ENCODE data around the gene CCDC93.

CCDC93 gene

DNA sequence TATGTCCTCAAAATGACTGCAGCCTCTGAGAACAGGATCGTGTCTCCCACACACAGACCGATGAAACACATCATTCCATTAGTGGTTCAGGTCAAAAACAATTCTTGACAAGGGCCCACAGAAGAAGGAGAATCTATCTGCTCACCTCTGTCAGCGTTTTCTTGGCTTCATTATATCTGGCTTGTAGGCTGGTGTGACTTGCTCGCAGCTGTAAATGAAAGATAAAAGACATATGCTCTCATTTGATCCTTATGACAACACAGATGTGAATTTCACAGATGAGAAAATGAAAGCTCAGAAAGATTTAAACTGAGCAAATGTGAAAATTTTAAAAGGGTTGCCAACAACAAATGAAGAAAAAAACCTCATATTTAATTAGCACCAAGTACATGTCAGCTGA is 61.6 kb downstream of the CCDC93 start:
- TF ChIP-seq, protein P1, sequence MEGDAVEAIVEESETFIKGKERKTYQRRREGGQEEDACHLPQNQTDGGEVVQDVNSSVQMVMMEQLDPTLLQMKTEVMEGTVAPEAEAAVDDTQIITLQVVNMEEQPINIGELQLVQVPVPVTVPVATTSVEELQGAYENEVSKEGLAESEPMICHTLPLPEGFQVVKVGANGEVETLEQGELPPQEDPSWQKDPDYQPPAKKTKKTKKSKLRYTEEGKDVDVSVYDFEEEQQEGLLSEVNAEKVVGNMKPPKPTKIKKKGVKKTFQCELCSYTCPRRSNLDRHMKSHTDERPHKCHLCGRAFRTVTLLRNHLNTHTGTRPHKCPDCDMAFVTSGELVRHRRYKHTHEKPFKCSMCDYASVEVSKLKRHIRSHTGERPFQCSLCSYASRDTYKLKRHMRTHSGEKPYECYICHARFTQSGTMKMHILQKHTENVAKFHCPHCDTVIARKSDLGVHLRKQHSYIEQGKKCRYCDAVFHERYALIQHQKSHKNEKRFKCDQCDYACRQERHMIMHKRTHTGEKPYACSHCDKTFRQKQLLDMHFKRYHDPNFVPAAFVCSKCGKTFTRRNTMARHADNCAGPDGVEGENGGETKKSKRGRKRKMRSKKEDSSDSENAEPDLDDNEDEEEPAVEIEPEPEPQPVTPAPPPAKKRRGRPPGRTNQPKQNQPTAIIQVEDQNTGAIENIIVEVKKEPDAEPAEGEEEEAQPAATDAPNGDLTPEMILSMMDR (IDR thresholded peaks at IDR 0.05; ENCODE audit: insufficient read depth, low read depth, low read length, missing control alignments) = no peak
- H3K4me3 ChIP-seq (ENCODE audit: low read depth, low read length) = no peak overlapping the region
- DNase-seq (ENCODE audit: low read depth) = no peak

GRCh38 chr2:117949806-117950205 is 64.1 kb downstream of the CCDC93 start:
- TF ChIP-seq, protein P1 (IDR thresholded peaks at IDR 0.05; ENCODE audit: insufficient read depth, low read depth, low read length, missing control alignments) = no peak
- no peak overlapping the region for H3K4me3 ChIP-seq (ENCODE audit: low read depth, low read length)
- no peak for DNase-seq (ENCODE audit: low read depth)

DNA sequence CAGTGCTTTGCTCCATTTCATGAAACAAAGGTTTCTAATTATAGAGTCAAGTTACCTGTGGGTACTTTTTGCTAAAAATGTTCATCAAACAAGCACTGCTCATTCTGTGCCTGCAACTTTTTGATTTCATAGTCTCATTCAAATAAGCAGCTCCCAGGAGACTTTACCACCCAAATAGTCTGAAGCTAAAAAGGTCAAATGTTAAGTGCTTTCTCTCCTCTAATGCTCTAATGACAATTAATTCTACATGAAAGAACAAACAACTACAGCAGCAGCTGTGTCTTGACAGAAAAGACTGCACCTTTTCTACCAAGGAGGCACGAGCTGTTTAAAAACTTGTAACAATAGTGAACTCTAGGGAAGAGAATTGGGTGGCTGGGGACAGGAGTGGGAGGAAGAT is 65.3 kb downstream of the CCDC93 start:
- TF ChIP-seq, protein P1 (IDR thresholded peaks at IDR 0.05; ENCODE audit: insufficient read depth, low read depth, low read length, missing control alignments) = no peak
- DNase-seq (ENCODE audit: low read depth) = no peak

DNA sequence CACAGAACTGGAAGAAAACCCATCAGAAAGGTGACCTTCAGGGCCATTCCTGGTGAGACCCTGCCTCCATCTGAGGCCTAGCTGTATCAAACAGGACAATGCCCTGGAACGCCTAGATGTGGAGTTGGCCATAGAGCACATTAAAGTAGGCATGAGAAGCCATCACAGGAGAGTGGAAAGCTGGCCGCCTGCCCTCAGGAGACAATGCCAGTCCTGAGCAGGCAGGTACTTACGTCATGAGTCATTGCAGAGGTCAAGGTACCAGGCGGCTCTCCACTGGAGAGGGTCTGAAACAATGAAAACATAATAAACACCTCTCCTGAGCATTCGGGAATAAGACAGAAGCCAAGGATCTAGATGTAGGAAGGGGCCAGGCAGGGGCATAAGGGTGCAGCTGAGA is 68.6 kb downstream of the CCDC93 start:
- H3K4me3 ChIP-seq (ENCODE audit: low read depth, low read length) = no peak overlapping the region
- TF ChIP-seq, protein P1 (IDR thresholded peaks at IDR 0.05; ENCODE audit: insufficient read depth, low read depth, low read length, missing control alignments) = no peak
- no peak for DNase-seq (ENCODE audit: low read depth)

More for the DNA sequence above, 65.3 kb downstream of the CCDC93 start:
- H3K4me3 ChIP-seq (ENCODE audit: low read depth, low read length) = no peak overlapping the region

DNA sequence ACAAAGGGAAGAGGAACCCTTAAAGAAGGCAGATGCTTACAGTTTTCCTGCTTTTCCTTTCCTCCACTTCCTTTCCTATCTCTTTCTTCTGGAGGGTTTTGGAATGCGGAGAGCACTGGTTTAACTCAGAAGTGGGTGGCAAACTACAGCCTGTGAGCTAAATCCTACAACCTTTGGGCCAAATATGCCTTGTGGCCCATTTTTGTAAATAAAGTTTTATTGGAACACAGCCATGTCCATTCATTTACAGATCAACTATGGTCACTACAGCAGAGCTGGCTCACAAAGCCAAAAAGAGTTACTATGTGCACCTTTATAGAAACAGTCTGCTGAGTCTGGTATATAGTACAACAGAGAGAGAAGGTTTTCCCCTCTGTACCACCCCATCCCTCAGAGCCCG is 69.1 kb downstream of the CCDC93 start:
- no peak overlapping the region for H3K4me3 ChIP-seq (ENCODE audit: low read depth, low read length)
- no peak for DNase-seq (ENCODE audit: low read depth)
- TF ChIP-seq, protein P1 (IDR thresholded peaks at IDR 0.05; ENCODE audit: insufficient read depth, low read depth, low read length, missing control alignments) = no peak

DNA sequence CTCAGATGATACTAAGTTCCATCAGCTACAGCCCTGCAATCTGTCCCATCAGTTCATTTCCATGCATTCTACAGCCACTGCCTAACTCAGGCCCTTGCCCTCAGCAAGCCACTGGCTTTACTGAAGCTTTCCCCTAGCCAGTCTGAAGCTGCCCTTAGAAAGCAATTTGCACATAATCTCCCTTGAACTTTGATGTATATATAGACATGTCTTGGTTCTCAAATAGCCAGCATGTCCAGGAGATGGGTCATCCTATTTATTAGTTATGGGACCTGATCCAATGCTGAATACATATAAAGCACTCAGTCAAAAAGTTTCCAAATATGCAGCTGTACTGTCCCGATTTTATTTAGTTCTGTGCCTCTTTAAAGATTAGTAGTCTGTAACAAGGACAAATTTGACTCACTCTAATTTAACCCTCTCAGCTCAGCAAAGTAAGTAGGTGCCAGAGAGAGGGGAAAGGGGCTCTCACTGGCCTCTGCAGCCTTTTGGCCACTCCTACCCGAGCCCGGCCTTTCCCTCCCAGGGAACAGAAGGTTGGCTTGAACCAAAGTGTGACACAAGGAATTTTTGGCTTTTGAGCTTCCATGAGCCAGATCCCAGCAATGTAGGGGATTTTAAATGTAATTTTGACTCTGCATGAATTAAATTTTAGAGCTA is 70.7 kb downstream of the CCDC93 start:
- no peak for DNase-seq (ENCODE audit: low read depth)
- TF ChIP-seq, protein P1 (IDR thresholded peaks at IDR 0.05; ENCODE audit: insufficient read depth, low read depth, low read length, missing control alignments) = no peak
- H3K4me3 ChIP-seq (ENCODE audit: low read depth, low read length) = no peak overlapping the region

DNA sequence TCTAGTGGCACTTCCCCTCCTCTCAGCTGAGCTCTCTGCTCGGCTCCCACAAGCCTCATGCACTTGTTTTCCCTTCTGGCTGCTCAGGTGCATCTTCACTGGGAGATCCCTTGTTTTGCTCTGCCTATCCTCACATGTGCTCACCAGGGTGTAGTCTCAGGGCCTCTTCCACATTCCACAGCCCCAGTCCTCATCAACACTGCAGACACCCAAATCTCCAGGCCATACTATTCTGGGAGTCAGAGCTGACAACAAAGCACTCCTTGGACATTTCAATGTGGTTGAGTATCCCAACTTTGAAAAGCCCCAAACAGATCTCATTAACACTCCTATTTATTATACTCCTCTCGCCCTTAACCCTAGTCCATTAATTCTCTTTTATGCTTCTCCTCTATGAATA is 71.3 kb downstream of the CCDC93 start:
- H3K4me3 ChIP-seq (ENCODE audit: low read depth, low read length) = no peak overlapping the region
- DNase-seq (ENCODE audit: low read depth) = no peak
- TF ChIP-seq, protein P1 (IDR thresholded peaks at IDR 0.05; ENCODE audit: insufficient read depth, low read depth, low read length, missing control alignments) = no peak
